ENCODE measurements around the gene TNRC6A.
A peak's percentile ranks its signal among the peaks of the same experiment; 100 is the strongest.
"Not testable (repeated sequence)": the region's sequence is repeated elsewhere in the genome, so short reads cannot be mapped to it uniquely, and the experiment has no call there.

The TNRC6A gene

GRCh38 chr16:24734382-24734781 is 4.9 kb downstream of the TNRC6A start:
- DNase-seq (ENCODE audit: low read depth): peak; percentile 46
- H3K4me3 ChIP-seq (ENCODE audit: control insufficient read depth, low read depth, low read length): no peak overlapping the region
- no peak for TF ChIP-seq CTCF (conservative IDR thresholded peaks at IDR 0.05; ENCODE audit: control insufficient read depth, insufficient read depth, low read depth, low read length)

- H3K4me3 ChIP-seq (ENCODE audit: control insufficient read depth, low read depth, low read length): no peak overlapping the region
- no peak for DNase-seq (ENCODE audit: low read depth)
- TF ChIP-seq CTCF (conservative IDR thresholded peaks at IDR 0.05; ENCODE audit: control insufficient read depth, insufficient read depth, low read depth, low read length): no peak
These were observed 7.3 kb downstream of the TNRC6A start for GRCh38 chr16:24736758-24737157.

- DNase-seq (ENCODE audit: low read depth): peak; percentile 51
These were observed 8.0 kb downstream of the TNRC6A start for GRCh38 chr16:24737391-24737871.

GRCh38 chr16:24737916-24738594 is 8.6 kb downstream of the TNRC6A start:
- no peak for DNase-seq (ENCODE audit: low read depth)
- no peak overlapping the region for H3K4me3 ChIP-seq (ENCODE audit: control insufficient read depth, low read depth, low read length)
- no peak for TF ChIP-seq CTCF (conservative IDR thresholded peaks at IDR 0.05; ENCODE audit: control insufficient read depth, insufficient read depth, low read depth, low read length)

More at GRCh38 chr16:24737391-24737871, 8.0 kb downstream of the TNRC6A start:
- H3K4me3 ChIP-seq (ENCODE audit: control insufficient read depth, low read depth, low read length): no peak overlapping the region
- TF ChIP-seq CTCF (conservative IDR thresholded peaks at IDR 0.05; ENCODE audit: control insufficient read depth, insufficient read depth, low read depth, low read length): no peak

- H3K4me3 ChIP-seq (ENCODE audit: control insufficient read depth, low read depth, low read length): no peak overlapping the region
- no peak for DNase-seq (ENCODE audit: low read depth)
- TF ChIP-seq CTCF (conservative IDR thresholded peaks at IDR 0.05; ENCODE audit: control insufficient read depth, insufficient read depth, low read depth, low read length): no peak
These were observed 9.4 kb downstream of the TNRC6A start for GRCh38 chr16:24738895-24739294.

- H3K4me3 ChIP-seq (ENCODE audit: control insufficient read depth, low read depth, low read length): no peak overlapping the region
- no peak for TF ChIP-seq CTCF (conservative IDR thresholded peaks at IDR 0.05; ENCODE audit: control insufficient read depth, insufficient read depth, low read depth, low read length)
- DNase-seq (ENCODE audit: low read depth): no peak
These were observed 12.4 kb downstream of the TNRC6A start for GRCh38 chr16:24741862-24742261.

GRCh38 chr16:24742610-24743009 is 13.2 kb downstream of the TNRC6A start:
- H3K4me3 ChIP-seq (ENCODE audit: control insufficient read depth, low read depth, low read length); DNase-seq (ENCODE audit: low read depth): not testable (repeated sequence)

Data from fibroblast of mammary gland (primary cell).